HG03108 (cell line): ENCODE results near the gene LIPI.
"Not testable (repeated sequence)": the region's sequence is repeated elsewhere in the genome, so short reads cannot be mapped to it uniquely, and the experiment has no call there.

Experiments used
- ATAC-seq: cut with Tn5 transposase; IDR thresholded peaks from one replicate; pipeline ENCODE4 v1.9.1; 2021; ENCODE audit warnings: moderate library complexity; ENCODE audit not compliant: unreplicated experiment

The LIPI gene

DNA sequence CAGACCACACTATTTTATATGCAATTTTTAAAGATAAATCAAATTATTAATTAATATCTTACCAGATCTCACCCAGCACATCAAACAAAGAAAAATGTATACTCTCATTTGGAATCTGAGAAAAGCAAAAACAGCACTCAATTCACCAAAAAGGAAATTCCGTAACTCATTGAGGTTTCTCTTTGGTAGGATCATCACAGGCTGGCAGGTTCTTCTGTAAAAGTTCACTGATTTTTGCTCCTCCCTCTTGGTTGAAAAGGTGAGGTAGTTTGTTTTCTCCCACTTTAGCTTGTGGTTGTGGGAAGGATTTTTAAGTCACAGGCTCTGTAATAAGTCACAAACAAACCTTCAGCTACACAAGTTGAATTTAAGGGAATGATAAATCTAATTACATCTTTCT is at the start of gene LIPI:
LIPI (minus strand) TSS at position 218 of the 400 bp plus-strand sequence; CDS start at position 108, 110 bp downstream.
- ATAC-seq, result no peak

DNA sequence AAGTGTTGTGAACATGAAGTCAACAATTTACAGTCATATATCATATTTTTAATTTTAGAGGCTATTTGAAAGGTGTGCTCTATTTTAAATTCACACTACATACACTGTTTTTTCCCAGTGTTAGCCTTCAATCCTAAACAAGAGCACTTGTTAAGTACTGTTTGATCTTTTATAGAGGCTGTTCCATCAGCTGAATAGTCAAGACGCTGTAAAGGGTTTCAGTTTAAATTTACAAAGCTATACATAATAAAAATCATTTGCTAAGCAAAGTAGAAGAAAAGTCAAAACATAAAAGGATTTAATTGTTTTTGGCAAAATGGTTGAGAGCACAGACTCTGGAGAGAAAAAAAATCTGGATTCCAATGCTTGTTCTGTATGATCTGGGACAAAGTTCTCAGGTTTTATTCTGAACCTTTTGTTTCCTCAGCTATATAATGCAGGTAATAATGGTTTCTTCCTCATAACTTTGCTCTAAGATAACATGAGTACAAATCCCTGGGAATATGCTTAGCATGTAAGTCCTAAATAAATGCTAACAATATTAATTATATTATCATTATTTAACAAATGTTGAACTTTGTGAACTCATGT is 49.5 kb upstream of the LIPI start:
- ATAC-seq, result no peak

DNA sequence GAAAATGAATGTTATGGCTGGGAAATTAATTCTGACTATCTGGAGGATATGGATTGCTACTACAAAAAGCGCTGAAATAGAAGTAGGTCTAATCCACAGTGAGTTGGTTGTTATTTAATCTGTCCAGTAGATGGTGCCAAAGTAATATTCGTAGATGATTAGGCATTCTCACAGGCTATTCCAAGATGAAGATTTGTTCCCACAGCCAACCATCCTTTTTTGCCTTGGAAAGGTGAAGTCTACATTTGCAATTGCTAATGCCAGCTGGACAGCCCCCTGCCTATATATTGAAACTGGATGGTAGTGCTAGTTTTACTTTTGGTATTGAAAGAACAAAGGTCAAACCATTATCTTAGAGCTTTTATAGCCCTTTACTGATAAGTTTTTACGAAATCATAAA is 49.0 kb upstream of the LIPI start:
- no peak for ATAC-seq

DNA sequence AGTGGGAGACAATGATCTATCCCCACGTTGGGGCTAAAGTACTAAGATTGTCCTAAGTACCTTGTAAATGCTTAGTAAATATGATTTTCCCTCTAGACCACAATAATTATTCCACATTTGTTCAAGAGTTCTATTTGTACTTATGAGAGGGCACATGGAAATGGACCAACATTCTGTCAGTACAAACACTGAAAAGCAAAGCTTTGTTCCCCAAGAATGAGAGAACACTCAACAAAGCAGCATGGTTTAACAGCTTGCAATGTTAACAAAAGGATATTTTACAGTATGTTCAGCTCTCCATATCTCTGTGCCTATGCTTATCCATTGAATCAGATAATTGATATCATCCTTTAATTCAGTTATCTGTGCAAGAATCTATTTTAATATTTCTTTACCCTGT is 40.6 kb upstream of the LIPI start:
- ATAC-seq, result no peak

DNA sequence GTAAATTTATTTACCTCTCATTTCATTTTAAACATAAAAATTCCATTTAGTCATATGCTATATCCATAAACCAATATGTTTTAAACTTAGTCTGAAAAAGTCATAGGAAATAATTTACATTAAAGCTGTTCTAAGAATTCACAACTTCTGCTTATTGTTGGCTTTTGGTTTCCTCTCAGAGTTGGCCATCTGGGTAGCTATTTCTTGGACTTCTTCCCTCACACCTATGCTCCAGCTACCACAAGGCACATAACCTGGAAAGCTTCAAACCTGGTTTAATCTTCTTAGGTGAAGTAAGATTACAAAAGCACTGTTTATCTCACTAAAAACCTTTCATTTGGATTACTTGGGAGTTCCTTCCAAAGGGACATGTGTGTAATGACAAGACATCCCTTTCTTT is 35.0 kb upstream of the LIPI start:
- ATAC-seq, result no peak

DNA sequence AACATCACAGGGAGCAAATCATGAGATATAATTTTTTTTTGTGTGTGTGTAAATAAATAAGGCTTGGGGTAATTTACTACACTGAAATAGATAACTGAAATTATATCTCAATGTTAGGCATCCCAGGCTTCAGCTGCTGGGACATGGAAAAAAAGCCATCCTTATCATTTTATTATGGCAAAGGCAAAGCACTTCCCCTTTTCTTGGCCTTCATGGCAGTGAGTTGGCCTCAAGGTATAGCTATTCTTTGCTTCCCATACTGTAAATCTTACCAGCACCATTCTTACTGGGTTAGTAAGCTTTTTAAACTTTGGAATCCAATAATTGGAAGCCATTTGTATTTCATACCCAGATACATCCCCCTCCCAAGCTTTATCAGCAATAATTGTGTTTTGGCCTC is 34.2 kb upstream of the LIPI start:
- no peak for ATAC-seq

DNA sequence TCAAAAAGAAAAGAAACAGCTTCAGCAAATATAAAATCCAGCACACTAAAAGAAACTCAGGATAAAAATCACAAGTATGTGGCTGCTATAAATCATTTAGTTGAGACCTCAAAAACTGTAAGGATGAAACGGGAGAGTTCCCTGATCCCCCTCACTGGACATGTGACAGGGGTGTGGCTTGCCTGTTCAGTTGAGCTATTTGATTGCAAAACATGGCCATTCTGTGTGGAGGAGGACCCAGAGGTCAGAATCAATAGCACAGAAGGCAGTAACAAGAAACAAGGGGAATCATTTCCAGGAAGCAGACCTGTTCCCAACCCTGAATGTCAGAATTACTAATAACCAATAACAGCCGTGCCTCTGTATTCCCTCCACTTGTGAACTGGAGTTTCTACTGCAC is 33.1 kb upstream of the LIPI start:
- no peak for ATAC-seq

DNA sequence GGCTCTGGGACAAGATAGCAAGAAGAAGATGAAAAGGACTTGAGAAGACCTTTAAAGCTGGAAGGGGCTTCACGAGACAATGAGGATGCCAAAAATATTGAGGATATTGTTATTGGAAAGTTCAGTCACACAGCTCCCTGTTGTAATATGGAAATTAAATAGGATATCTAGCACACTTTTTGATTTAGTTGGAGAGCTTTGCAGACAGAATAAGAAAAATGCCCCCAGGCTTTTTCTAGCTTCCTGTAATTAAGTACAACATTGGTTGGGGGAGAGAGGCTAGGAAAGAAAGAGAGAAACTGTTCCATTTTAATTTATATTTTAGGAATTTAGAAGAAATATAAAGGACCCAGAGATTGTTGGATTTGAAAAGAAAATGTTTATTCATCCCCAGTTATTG is 32.7 kb upstream of the LIPI start:
- no peak for ATAC-seq

DNA sequence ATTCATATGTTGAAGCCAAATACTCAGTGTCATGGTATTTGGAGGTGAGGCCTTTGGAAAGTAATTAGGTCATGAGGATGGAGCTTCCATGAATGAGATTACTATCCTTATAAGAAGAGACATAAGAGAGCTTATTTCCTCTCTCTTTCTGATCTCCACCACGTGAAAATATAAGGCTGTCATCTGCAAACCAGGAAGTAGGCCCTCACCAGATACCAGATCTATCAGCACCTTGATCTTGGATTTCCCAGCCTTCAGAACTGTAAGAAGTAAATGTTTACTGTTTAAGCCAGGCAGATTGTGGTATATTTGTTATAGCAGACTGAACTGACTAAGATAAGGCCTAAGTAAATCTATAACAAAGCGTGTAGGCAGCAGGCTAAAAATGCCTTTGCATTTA is 30.5 kb upstream of the LIPI start:
- ATAC-seq, result no peak

DNA sequence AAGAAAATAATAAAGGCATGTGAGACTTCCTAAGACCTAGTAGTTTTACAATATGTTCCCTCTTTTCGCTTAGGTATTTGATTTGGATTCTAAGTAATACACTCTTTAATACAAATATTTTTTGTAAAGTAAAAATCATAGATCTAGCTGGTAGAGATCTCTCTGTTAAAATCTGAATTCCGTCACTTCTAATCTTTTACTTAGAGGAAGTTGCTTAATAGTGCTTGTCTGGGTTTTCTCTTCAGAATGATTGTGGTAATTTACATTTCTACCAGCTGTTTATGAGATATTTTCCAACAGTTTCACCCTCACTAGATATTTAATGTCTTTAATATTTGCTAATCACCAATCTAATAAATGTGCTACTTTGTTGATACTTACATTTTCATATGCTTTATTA is 28.5 kb upstream of the LIPI start:
- no peak for ATAC-seq

DNA sequence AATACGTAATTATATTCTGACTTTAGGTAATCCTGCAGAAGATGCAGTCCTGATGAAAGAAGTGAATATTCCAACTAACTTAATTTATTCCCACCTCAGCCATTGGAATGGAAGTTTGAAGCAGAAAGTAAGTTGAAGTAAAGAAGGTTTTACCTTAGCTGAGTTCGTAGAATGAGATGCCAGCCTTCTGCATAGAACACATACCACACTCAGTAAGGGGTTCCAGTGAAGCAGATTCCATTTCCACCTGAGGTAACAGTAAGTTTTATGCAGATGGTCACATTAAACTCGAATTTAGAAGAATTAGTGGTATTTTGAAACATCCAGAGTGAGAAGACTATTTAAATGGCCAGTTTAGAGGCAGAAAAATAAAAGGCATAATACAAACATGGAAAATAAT is 25.4 kb upstream of the LIPI start:
- ATAC-seq, result no peak

DNA sequence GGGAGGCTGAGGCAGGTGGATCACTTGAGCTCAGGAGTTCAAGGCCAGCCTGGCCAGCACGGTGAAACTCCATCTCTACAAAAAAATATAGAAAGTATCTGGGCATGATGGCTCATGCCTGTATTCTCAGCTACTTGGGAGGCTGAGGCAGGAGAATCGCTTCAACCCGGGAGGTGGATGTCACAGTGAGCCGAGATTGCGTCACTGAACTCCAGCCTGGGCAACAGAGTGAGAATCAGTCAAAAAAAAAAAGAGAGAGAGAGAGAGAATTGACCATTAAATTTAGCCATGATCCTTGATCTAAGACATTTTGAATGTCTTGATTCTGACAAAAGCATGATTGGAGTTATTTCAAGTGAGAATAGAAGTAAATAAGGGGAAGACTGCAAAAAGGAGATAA is 24.3 kb upstream of the LIPI start:
- ATAC-seq, result no peak

DNA sequence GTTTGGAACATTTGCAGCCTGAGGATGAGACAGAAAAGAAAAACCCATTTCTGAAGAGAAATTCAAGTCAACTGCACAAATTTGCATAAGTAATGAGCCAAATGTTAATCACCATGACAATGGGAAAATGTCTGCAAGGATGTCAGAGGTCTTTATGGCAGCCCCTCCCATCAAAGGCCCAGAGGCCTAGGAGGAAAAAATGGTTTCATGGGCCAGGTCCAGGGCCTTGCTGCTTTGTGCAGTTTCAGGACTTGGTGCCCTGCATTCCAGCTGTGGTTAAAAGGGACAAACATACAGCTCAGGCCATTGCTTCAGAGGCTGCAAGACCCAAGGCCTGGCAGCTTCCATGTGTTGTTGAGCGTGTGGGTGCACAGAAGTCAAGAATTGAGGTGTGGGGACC is 18.6 kb upstream of the LIPI start:
- ATAC-seq, result no peak

DNA sequence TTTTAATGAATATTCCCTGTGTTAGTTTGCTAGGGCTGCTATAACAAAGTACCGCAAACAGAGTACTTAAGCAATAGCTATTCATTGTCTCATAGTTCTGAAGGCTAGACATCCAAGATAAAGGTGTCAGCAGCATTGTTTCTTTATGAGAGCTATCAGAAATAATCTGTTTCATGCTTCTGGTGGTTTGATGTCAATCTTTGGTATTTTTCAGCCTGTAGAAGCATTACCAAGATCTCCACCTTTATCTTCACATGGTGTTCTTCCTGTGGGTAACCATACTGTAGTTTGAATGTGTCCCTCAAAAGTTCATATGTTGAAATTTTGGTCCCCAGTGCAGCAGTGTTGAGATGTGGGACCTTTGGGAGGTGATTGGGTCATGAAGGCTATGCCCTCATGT is 12.6 kb upstream of the LIPI start:
- no peak for ATAC-seq

DNA sequence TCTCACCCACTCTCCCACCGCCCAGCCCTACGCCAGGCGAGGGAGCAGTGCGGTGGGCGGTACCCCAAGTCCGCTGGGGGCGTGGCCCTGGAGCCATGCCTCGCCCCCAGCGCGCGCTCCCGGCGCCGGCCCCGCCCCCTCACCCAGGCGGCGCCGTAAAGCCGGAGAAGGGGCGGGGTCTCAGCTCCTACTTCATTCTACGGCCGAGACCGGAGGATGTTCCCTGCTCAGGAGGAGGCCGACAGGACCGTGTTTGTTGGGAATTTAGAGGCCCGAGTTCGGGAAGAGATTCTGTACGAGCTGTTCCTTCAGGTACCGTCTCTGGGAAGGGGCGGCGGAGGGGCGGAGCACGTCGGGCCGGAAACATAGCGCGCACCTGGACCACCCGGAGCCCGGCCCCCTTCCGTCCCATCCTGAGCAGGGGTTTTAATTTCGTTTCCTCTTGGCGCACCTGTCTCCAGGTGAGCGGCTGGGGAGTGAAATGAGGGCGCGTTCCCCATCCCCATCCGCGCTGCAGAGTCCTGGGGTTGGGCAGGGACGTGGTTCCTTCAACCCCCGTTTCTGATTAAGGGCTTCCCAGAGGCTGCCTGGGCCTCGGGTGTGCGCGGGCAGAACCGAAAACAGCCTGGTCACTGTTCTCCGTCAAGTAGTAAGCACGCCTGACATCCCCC is 5.4 kb upstream of the LIPI start, which contains the start of gene RBM11:
RBM11 (plus strand) TSS at position 187 of the 671 bp plus-strand sequence; CDS start at position 217, 30 bp downstream.
- peak; percentile 85 for ATAC-seq

DNA sequence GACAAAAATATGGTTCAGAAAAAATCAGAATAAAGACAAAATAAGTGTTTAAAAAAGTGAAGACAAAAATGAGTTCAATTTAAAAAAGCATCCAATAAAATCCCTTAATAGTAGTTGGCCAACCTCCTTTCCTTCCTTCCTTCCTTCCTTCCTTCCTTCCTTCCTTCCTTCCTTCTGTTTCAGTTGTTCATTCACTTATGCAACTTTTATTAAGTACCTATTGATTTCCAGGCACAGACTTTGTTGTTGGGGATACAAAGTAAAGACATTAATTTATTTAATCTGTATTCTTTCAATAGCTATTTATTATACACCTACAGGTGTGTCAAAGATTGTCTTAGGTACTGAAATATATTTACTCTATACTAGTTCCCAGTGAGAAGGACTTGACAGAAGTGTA is 2.4 kb upstream of the LIPI start:
- ATAC-seq, result no peak

DNA sequence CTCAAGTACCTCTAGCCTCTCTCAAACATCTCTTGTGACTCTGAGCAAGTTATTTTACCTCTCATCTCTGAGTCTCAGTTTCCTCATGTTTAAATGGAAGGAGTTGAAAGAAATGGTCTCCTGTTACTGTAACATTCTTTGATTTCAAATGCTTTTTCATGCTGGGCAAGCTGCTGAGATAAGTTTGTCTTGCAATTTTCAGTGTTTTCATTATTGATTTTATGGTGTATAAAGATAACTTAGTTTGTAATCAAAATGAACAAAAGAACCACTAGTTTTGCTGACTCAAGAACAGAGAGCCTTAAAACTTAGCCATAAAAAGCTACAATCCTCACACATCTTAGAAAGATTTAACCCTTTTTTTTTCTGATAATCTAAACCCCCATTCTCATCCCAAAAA is 4.5 kb downstream of the LIPI start:
- no peak for ATAC-seq

DNA sequence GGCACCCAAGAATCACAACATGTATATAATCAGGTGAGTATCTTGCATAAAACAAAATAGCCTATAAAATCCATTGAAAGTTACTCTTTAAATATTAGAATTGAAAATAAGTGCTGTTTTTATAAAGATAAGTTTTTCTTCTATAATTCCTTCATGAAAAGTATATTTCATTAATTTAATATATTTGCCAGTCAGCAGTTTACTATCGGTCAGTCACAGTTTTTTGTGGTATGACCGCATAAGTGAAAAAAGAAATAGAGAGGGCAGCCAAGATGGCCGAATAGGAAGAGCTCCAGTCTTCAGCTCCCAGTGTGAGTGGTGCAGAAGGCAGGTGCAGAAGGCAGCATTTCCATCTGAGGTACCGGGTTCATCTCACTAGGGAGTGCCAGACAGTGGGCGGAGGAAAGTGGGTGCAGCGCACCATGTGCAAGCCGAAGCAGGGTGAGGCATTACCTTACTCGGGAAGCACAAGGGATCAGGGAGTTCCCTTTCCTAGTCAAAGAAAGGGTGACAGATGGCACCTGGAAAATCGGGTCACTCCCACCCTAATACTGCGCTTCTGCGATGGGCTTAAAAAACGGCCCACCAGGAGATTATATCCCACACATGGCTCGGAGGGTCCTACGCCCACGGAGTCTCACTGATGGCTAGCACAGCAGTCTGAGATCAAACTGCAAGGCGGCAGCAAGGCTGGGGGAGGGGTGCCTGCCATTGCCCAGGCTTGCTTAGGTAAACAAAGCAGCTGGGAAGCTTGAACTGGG is 44.1 kb downstream of the LIPI start:
- not testable (repeated sequence) for ATAC-seq

DNA sequence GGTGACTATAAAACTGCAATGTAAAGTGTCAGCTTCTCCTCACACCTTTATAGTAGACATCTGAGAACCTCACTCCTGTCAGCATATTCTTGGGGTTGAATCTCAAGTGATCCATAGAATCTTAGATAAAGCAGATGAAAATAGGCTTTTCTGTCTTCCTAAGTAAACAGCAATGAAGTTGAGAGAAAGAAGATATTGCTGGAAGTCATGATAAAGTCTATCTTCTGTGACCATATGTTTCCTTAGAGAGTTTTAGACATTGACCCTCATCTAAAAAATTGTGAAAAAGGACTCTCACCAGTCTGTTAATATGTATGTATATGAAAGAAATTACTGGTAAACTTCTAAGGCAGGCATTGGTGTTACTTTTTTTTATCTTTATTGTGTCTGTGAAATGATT is 66.8 kb downstream of the LIPI start:
- no peak for ATAC-seq

DNA sequence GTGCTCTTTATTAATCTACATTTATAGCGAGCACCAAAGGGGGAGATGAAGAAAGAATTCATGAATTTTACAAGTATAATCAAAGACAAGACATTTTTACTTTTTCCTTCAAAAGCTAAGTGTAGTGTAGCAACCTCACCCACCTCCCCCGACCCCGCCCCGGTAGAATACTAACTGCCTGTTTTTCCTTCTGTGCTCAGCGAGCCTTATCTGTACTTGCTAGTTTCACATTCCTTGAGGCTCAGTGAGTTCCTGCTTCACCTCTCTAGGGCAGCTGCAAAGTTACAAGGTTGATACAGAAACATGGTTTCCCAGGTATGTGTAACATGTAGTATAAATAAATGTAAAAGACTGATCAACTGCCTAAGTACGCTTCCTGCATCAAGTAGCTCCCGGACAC is 86.5 kb downstream of the LIPI start:
- no peak for ATAC-seq

DNA sequence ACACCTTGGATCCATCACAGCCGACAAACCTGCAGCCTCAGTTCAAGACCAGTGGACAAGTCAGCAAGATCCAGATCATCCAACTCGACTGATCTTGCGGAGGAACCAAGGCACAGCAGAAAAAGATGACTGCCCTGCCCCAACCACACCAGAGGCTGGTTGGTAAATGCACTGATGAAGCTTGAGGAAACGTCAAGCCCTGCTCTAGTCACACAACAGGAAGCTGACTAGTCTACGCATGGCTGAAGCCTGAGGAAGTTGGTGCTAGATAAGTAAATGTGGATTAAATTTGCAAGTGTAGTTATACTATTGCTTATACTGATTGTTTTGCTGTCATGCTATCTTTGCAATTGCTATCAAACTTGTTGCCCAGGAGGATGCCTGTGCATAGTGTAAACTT is 89.0 kb downstream of the LIPI start:
- ATAC-seq, result no peak

DNA sequence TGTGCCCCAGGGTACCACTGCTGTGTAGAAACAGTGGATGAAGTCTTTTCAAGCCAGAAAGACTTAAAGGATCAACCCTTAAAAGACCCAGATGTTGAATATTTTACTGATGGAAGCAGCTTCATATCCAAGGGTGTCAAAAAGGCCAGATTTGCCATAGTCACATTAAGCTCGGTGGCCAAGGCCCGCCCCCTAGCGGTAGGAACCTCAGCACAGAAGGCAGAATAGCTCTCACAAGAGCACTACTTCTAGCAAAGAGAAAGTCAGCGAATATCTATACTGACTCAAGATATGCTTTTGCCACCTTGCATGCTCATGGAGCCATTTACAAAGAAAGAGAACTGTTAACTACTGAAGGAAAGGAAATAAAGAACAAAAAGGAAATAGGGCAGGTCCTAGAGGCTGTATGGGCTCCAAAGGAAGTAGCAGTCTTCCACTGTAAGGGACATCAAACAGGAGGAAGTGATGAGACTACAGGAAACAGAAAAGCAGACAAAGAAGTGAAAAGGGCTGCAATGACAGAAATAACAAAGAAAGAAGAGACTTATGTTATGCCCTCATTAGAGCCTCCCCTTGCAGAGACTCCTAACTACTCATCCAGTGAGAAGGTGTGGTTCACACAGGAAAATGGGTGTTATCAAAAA is 90.5 kb downstream of the LIPI start:
- ATAC-seq, result peak; percentile 41
